ENCODE measurements around the gene IL2RA. TPM values are rescaled to one million over a fixed set of nuclear protein-coding genes. Genes with fewer than 3 reads are reported as not detected.
"Not testable (repeated sequence)": the region's sequence is repeated elsewhere in the genome, so short reads cannot be mapped to it uniquely, and the experiment has no call there.

Gene IL2RA
- total RNA-seq, 1 donor from 2014 or later: not detected

DNA sequence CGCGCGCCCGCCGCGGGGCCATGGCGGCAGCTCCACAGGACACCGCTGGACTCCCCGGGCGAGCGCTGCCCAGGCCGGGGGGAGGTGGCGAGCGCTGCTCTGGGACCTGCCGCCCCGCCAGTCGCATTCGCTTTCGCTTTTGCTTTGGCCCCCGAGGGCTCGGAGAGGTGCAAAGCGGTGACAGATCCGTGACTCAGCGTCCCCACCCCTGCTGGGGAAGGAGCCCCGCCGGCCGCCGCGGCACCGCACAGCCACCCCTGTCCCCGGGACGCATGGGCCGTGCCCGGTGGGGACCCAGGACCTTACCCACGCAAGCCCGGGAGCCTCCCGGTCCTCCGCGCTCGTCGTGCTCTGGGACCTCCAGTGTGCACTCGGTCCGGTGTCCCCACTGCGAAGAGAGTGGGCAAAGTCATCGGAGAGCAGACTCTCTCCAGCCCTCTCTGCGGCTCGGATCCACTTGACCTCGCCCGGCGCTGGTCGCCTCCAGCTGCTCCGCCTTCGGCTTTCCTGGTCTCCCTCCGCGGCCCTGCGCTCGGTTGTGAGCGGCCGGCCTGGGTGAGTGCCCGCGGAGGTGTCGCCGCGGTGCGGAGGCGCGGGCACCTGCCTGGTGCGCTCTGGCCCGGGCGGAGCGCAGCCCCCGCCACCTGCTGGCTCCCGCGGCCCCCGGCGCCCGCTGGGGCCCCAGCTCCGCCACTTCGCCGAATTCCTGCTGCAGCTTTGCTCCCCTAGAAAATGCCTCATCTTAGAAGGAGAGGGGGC is 84.5 kb downstream of the IL2RA start, which contains the start of gene IL15RA:
Gene IL15RA (minus strand): TSS at position 73 of the 759 bp plus-strand sequence. CDS start 51 bp downstream, at position 22.
- peak; percentile 57 for DNase-seq

DNA sequence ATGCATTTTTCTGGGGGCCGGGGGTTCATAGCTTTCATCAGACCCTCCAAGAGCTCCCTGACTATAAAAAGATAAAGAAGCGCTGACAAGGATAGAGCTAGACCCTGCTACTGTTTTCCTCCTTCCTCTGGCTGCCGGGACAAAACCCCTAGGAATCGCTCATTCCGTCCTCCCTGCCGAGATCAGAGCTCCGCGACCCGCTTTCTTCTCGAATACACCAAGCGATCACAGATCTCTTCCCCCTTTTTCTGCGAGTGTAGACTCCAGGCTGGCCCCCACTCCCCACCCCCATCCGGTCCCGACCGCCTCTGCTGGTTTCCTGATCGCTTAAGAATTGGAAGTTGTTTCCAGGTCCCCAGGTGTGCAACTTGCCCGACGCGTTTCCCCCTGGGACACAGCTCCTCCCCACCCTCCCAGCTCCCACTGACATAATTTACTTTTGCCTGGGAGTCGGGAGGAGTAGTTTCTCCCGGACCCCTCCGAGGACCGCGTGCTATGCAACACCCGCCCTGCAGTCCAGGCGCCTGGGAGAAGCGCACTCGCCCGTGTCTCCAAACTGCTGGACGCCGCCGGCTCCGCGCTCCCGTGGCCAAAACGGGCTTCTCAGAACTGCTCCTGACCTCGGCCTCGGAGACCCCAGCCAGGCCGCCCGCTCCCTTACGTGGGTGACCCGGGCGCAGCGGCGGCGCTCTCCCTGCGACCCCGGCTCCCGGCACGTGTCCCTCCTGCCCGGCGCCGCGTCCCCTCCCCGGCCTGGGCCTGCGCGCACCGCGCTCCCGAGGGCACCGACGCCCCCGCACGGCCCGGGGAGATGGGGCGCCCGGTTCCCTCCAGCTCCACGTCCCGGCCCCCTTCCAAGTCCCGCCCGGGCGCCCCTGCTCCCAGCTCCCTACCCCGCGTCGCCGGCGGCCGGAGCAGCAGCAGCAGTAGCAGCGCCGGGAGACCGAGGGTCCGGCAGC is 85.4 kb downstream of the IL2RA start:
- DNase-seq: peak; percentile 43

DNA sequence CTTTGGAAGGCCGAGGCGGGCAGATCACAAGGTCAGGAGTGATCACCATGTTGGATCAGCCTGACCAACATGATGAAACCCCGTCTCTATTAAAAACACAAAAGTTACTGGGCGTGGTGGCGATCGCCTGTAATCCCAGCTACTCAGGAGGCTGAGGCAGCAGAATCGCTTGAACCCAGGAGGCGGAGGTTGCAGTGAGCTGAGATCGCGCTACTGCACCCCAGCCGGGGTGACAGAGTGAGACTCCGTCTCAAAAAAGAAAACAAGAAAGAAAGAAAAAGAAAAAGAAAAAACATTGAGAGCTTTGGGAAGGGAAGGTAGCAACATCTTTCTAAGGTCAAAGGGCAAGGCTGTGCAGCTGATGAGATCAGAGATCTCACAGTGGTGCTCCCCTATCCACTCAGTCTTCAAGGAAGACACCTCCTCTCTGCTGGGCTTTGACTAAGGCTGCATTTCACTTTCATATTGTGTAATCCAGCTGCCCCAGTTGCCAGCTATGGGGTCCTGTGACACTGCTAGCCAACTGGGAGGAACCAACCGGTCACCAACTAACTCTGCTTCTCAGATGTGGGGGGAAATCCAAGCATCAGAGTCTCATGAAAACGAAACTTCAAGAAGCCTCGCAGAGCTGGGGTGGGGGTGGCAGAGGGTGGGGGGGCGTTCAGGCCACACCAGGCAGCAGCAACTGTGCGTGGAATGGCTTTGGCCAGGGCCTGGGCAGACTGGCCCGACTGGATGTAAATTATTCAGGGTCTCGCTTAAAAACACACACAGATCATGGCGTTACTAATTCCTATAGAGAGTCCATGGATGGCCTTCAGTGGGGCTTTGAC is 86.3 kb downstream of the IL2RA start:
- no peak for DNase-seq

GRCh38 chr10:5973069-5973468 is 89.1 kb downstream of the IL2RA start:
- DNase-seq: no peak

- no peak for DNase-seq
Observed at GRCh38 chr10:5971886-5972285, 90.3 kb downstream of the IL2RA start.

DNA sequence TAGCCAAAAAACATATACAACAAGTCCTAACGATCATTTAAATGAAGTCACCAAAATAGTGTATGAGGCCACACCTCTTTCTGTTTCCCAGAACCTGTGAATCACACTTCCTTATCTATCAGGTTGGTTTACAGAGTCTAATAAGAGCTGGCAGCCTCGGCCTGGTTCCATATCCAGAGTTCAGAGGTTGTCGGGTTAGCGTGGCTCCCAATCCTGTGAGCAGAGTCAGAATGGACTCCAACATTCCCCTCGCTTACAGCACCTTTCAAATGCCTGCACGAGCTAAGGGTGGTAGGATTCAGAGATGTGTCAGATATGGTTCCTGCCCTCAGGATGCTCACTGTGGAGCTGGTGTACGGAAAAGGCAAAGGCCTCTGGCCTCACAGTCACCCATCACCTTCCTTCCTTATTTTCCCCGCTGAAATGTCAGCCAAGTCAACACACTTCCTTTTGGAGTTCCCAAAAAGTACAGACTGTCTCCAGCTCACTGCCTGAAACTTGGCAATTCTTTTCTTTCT is 90.8 kb downstream of the IL2RA start:
- no peak for DNase-seq

DNA sequence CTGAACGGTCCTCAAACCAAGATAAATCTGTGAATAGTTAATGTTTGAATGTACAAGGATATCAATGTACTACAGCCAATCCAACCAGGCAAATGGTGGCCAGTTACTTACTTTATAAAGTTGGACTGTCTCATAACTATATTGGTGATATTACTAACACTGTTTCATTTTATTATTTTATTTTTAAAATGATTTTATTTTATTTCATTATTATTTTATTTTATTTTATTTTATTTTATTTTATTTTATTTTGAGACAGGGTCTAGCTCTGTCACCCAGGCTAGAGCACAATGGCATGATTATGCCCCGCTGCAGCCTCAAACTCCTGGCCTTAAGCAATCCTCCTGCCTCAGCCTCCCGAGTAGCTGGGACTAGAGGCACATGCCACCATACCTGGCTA is 91.6 kb downstream of the IL2RA start:
- DNase-seq: no peak

DNA sequence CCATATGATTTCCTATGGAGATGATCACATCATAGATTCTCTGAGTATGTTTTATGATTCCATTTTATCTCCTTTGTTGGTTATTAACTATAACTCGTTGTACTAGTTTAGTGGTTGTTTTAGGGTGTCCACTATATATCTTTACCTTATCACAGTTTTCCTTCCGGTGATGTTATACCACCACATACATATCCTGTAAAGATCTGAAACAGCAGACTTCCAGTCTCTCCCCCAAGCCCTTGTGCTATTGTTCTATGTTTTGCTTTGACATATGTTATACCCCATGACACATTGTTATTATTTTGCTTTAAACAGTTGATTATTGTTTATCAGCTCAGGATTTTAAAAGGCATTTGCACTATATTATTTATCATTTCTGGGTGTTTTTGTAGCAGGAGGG is 92.1 kb downstream of the IL2RA start:
- DNase-seq: no peak

DNA sequence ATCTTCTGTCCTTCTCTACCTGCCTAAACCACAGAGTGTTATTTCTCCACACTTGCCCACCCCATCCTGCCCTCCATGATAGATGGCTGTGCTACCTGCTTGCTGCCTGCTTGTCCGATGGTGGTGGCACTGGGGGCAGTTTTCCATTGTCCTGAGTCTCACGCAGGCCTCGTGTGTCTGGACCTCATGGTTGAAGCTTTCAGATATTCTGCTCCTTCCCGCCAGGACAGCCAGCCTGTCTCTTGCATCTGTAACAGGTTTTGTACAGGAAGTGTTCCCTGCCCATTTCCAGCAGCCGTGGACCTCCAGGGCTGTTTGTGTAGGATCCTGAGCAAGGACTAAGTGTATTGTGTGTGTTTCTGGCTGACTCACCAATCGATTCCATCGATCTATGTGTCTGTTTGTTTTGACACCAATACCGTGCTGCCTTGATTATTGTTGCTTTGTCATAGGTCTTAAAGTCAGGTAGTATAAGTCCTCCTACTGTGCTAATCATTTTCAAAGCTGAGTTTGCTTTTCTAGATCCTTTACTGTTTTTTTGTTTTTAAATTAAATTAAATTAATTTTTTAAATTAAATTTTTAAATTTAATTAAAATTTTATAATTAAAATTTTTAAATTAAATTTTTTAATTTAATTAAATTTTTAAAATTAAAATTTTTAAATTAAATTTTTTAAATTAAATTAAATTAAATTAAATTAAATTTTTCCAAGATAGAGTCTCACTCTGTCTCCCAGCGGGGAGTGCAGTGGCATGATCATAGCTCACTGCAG is 93.3 kb downstream of the IL2RA start:
- DNase-seq: no peak

- no peak for DNase-seq
Observed at GRCh38 chr10:5968037-5968680, 94.0 kb downstream of the IL2RA start.

DNA sequence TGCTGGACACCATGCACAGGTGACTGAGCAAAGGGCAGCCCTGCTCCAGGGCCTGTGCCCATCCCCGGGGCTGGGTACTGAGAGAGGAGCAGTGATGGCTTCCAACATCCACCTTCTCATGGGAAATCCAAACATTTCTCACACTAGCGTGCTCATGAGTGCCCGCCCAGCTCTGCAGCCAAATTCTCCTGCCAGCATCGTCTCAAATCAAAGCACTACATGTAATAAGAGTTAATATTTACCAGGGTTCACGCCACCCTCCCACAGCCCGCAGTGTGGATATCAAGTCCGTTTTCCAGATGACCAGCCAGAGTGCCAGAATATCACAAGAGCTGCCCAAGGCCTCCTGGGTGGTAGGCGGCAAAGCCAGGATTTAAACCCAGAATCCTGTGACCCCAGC is 96.9 kb downstream of the IL2RA start:
- no peak for DNase-seq

DNA sequence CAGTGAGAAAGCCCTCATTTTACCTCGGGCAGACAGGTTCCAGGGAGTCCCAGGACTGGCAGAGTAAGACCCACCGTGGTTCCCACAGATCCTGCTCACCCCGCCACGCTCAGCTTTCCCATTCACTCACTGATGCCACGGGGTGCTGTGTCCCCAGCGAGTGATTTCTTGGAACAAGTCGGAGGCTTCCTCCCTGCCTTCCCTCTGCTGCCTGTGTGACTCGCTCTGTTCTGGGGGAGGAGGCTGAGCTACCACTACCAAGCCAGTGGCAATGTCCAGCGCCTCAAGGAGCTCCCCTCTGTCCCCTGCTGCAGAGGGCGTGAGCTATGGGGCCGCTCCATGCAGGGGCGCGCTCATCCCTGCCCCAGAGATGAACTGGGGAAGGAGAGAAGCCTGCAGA is 97.4 kb downstream of the IL2RA start:
- no peak for DNase-seq

DNA sequence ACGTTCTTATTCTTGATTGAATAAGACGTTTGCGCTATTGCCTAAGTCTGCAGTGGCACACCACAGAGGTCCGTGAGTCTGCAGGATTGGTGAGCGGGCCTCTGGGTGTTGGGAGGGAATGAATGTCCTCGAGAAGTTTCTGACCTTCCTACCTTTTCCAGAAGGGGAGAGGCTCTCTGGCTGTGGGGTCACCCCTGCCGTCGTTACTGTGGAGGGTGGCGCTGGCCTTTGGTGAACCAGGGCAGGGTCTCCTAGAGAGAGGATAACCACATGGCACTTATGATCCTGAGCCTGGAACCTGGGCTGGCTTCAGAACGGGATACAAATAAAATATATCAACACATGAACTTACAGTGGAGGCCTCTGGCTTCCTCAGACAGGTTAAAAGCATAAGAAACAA is 98.6 kb downstream of the IL2RA start:
- DNase-seq: no peak

DNA sequence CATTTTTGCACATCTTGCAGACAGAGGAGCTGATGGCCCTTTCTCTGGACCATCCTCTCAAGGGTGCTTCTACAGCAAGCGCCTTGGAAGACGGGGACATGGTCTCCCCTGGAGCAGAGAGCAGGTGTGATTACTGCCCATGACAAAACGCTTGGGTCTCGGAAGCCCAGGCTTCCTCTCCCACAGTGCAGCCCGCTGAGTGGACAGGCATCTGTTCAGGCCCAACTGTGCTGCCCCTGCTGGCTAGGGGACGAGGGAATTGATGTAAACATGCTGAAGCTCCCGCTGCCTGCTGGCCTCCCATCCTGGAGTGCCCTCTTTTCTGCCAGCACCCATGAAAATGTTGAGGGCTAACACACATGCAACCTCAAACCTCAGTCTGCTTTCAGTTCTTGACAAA is 99.1 kb downstream of the IL2RA start:
- no peak for DNase-seq

GRCh38 chr10:5962358-5962940 is 99.7 kb downstream of the IL2RA start:
- DNase-seq: not testable (repeated sequence)

DNA sequence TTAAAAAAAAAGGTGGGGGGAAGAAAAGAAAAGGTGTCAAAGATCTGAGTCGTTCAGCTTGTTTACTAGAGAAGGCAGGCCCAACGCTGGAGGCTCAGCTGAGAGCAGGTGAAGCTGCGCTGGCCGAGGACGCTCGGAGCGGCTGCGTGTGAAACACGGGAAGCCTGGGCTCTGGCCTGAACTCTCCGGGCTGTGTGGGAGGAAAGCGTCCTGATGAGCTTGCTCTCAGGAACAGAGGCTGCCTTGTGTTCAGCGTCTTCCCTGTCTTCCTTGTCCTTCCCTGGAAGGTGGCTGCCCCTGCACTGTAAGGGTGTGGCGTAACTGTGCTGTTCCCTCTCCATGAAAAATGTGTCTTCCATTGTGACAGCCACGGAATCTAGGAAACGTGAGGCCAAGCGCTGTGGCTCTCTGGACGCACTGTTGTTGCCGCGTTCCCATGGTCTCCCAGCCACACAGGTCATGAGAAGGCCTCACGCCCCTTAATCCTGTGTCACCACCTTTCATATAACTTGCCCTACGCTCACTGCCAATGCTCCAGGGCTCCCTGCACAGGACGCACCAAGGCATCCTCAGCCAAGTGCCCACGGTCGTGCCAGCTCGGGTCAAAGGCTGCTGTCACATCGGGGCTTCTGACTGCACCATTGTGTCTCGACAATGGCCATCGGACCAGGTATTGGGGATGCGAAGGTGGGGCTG is 100.6 kb downstream of the IL2RA start:
- no peak for DNase-seq

DNA sequence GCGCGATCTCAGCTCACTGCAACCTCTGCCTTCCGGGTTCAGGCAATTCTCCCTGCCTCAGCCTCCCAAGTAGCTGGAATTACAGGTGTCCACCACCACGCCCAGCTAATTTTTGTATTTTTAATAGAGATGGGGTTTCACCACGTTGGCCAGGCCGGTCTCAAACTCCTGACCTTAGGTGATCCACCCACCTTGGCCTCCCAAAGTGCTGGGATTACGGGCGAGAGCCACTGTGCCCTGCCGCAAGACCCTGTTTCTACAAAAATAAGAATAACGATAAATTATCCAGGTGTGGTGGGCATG is 101.2 kb downstream of the IL2RA start:
- DNase-seq: not testable (repeated sequence)

Data from tongue (tissue), 2 donors.